ENCODE data around the gene TACC2.

The TACC2 gene

GRCh38 chr10:122295451-122295809 is 306.5 kb downstream of the TACC2 start:
- DNase-seq (ENCODE audit: low spot score), result no peak

DNA sequence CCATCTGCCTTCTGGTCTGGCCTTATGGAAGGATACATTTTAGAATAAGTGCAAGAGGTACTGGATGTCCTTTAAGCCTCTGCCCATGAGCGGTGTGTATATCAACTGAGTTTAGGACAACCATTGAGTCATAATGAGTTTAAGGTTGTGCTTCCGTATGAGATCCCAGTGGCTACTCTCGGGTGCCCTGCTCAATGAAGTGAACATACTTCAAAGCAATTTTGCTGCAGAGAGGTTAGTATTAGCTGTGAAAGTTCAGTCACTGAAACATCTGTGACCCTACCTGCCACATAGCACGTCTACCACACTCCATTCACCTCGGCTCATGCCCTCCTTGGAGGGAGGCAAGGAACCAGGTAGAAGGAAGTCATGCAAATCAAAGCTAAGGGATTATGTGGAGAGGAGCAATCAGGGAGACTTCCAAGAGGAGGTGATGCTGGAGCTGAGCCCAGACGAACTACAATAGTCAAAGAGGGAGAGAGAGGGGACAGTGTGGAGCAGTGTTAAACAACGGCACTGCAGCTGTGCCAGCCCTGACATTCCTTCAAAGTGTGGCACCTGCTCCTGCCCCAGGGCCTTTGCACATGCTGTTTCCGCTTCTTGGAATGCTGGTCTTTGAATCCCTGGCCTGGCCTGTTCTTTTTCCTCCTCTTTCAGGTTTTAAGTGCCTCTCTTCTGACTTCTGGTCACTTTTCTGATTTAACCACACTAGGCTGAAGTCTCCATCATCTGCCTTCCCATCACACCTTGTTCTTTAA is 307.6 kb downstream of the TACC2 start:
- DNase-seq (ENCODE audit: low spot score), result no peak

DNA sequence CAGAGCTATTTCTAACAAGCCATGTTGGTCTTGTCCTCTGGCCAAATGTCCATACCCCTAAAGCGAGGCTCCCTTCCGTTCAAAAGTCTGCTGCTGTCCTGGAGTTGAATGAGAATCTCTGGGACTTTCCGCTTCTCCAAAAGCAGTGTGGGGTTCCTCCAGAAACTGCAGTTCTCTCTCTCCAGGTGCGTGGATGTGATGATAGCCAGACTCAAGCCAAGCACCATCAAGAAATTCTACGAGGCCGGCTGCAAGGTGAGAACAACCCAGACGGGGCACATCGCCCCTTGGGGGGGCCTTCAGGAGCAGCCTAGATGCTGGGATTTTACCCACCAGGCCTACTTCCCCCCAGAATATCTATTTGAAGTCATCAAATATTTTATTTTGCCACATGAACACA is 308.6 kb downstream of the TACC2 start:
- DNase-seq (ENCODE audit: low spot score), result no peak

DNA sequence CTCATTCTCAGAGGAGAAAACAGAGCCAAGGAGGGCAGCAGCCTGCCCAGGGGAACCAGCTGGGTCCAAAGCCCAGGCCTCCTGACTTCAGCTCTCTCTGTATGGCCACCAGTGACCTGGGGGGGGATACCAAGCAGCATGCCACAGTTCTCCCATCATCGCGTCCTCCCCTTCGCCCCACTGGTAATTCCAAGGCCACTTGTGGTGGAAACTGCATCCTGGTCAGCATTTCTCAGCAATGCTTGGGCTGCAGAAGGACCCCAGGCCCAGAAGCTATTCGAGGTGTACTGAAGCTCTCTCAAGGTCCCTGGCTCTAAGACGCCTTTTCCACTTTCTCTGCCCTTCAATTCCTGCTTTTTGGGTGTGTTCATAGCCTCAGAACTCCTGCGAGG is 309.2 kb downstream of the TACC2 start:
- no peak for DNase-seq (ENCODE audit: low spot score)

GRCh38 chr10:122298598-122299301 is 309.8 kb downstream of the TACC2 start:
- peak; percentile 71 for DNase-seq (ENCODE audit: low spot score)

- DNase-seq (ENCODE audit: low spot score), result no peak
Measured at GRCh38 chr10:122299423-122300075, 310.6 kb downstream of the TACC2 start.

DNA sequence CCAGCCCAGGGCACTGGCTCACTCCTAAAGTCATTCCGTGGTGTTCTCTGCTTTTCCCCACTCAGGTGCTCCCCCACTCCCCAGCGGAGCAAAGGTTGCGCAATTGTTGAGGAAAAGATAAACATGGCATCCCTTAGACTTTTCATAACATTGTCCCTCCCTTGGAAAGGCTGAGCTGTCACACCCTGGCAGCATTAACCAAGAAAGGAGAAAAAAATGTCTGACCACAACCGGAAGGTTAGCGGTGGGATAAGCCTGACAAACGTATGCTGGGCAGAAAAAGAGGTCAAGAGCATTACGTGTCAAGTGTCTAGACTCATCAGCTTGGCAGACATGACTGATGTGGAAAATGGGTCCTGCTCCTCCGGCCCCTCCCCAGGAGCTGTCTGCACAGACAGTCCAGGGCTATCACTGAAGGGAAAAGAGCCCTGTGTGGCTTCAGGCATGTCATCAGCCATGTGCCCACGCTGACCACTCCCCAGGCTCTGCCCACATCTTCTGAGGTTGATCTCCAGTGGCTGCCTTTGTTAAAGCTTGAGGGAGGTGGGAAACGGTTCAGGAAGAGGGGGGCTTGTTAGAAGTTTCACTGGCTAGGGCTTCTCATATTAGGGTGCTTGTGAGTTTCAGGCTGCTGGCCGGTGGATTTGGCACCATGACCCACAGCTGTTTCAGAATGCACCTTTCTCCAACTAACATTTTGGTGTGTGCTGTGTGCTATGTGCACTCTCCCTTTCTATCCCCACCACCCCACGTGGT is 312.3 kb downstream of the TACC2 start:
- no peak for DNase-seq (ENCODE audit: low spot score)

DNA sequence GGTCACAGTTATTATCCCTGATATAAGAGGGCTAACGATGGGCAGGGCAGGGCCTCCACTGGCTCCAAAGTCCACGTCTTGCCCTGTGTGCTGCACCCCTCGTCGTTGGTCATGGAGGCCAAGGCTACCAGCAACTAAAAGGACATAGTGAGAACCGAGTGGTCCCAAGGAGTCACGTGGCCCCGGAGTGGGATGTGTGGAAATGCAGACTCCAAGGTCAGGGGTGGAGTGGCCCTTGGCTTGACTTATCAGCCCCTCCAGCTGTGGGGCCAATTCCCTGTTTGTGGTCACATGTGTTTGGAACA is 312.8 kb downstream of the TACC2 start:
- DNase-seq (ENCODE audit: low spot score), result no peak

- no peak for DNase-seq (ENCODE audit: low spot score)
Measured at GRCh38 chr10:122302315-122302714, 313.4 kb downstream of the TACC2 start.

GRCh38 chr10:122303271-122304053 is 314.5 kb downstream of the TACC2 start:
- no peak for DNase-seq (ENCODE audit: low spot score)

Measured in ecto neural progenitor cell (in vitro differentiated cells).